NCI-H748 treated with DMSO at 0.1 percent for 48 hours (cell line): ENCODE data around the gene ERBB4.

Source experiments
- DNase-seq: peaks from one replicate; lab custom pipeline; 2025; lab: John Stamatoyannopoulos, UW

The ERBB4 gene

GRCh38 chr2:211833582-211834279 is 704.9 kb downstream of the ERBB4 start:
- no peak for DNase-seq

GRCh38 chr2:211829725-211830124 is 708.9 kb downstream of the ERBB4 start:
- no peak for DNase-seq

- DNase-seq: no peak
Observed at GRCh38 chr2:211823886-211824479, 714.6 kb downstream of the ERBB4 start.

- DNase-seq: no peak
Observed at GRCh38 chr2:211822686-211823335, 715.8 kb downstream of the ERBB4 start.

GRCh38 chr2:211816754-211817153 is 721.8 kb downstream of the ERBB4 start:
- peak; percentile 96 for DNase-seq

- no peak for DNase-seq
Observed at GRCh38 chr2:211812587-211812986, 726.0 kb downstream of the ERBB4 start.

- DNase-seq: peak; percentile 57
Observed at GRCh38 chr2:211802666-211803065, 735.9 kb downstream of the ERBB4 start.

- no peak for DNase-seq
Observed at GRCh38 chr2:211800001-211800400, 738.6 kb downstream of the ERBB4 start.

- no peak for DNase-seq
Observed at GRCh38 chr2:211798868-211799267, 739.7 kb downstream of the ERBB4 start.

- no peak for DNase-seq
Observed at GRCh38 chr2:211793690-211794089, 744.9 kb downstream of the ERBB4 start.

GRCh38 chr2:211789982-211790381 is 748.6 kb downstream of the ERBB4 start:
- no peak for DNase-seq

- DNase-seq: peak; percentile 98
Observed at GRCh38 chr2:211766689-211767088, 771.9 kb downstream of the ERBB4 start.

GRCh38 chr2:211762479-211762878 is 776.1 kb downstream of the ERBB4 start:
- DNase-seq: no peak

GRCh38 chr2:211760103-211760502 is 778.5 kb downstream of the ERBB4 start:
- DNase-seq: no peak

- no peak for DNase-seq
Observed at GRCh38 chr2:211756266-211756665, 782.3 kb downstream of the ERBB4 start.

GRCh38 chr2:211755187-211755586 is 783.4 kb downstream of the ERBB4 start:
- DNase-seq: no peak

GRCh38 chr2:211751848-211752247 is 786.8 kb downstream of the ERBB4 start:
- peak; percentile 59 for DNase-seq

- DNase-seq: no peak
Observed at GRCh38 chr2:211748339-211748738, 790.3 kb downstream of the ERBB4 start.

GRCh38 chr2:211745295-211746097 is 793.1 kb downstream of the ERBB4 start:
- peak; percentile 86 for DNase-seq

- DNase-seq: no peak
Observed at GRCh38 chr2:211744379-211744778, 794.2 kb downstream of the ERBB4 start.

- peak; percentile 24 for DNase-seq
Observed at GRCh38 chr2:211741966-211742365, 796.6 kb downstream of the ERBB4 start.

GRCh38 chr2:211737282-211737681 is 801.3 kb downstream of the ERBB4 start:
- DNase-seq: no peak
